Breast epithelium (tissue), 3 donors: ENCODE data around the gene NPIPA1.
"Not testable (repeated sequence)": the region's sequence is repeated elsewhere in the genome, so short reads cannot be mapped to it uniquely, and the experiment has no call there.

Source experiments
- POLR2A ChIP-seq: fragments of 450-650 bp; IDR thresholded peaks from one replicate; pipeline ENCODE4 v1.6.1; 2016; ENCODE audit warnings: antibody characterized with exemption, mild to moderate bottlenecking, moderate library complexity
- POLR2AphosphoS5 ChIP-seq, 3 donors: sonication (generic); formaldehyde crosslinking; IDR thresholded peaks; one replicate each; pipeline ENCODE4 v1.6.1; 2017; ENCODE audit warnings: antibody characterized with exemption in 3 of 3
- TF ChIP-seq, protein P1 (sequence below), 3 donors: fragments of 450-650 bp; IDR thresholded peaks; one replicate each; pipeline ENCODE4 v1.5.1; 2016 to 2017; ENCODE audit warnings: antibody characterized with exemption in 3 of 3, mild to moderate bottlenecking in 3 of 3, moderate library complexity in 3 of 3

DNA sequence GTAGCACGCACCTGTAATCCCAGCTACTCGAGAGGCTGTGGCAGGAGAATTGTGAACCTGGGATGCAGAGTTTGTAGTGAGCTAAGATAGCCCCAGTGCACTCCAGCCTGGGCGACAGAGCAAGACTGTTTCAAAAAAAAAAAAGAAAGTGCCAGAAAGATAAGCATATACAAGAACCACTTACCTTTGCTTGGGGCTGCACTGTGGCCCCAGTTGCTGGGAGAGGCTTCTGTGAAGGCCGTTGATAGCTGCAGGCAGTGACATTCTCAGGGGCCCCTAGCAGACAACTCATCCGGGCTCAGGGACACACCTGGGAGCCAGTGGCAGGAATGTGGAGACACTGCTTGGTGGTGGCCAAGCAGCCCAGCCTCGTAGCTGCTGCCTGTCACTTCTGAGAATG, 45.1 kb upstream of the NPIPA1 start:
- TF ChIP-seq, protein P1, sequence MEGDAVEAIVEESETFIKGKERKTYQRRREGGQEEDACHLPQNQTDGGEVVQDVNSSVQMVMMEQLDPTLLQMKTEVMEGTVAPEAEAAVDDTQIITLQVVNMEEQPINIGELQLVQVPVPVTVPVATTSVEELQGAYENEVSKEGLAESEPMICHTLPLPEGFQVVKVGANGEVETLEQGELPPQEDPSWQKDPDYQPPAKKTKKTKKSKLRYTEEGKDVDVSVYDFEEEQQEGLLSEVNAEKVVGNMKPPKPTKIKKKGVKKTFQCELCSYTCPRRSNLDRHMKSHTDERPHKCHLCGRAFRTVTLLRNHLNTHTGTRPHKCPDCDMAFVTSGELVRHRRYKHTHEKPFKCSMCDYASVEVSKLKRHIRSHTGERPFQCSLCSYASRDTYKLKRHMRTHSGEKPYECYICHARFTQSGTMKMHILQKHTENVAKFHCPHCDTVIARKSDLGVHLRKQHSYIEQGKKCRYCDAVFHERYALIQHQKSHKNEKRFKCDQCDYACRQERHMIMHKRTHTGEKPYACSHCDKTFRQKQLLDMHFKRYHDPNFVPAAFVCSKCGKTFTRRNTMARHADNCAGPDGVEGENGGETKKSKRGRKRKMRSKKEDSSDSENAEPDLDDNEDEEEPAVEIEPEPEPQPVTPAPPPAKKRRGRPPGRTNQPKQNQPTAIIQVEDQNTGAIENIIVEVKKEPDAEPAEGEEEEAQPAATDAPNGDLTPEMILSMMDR (IDR thresholded peaks at IDR 0.05) = not testable (repeated sequence)
- not testable (repeated sequence) for TF ChIP-seq POLR2A; POLR2AphosphoS5 (IDR thresholded peaks at IDR 0.05)
